SK-N-SH (cell line): ENCODE measurements around the gene CNOT11. TPM values are rescaled to one million over a fixed set of nuclear protein-coding genes. Genes with fewer than 3 reads are reported as not detected.

Experiments used
- CTCF ChIA-PET: fragments of 300-600, 350-600 bp; formaldehyde crosslinking; extraction: SDS; loops from one replicate; lab custom pipeline; 2021; lab: Yijun Ruan, JAX
- POLR2A ChIA-PET: fragments of 350-600 bp; sonication (Branson Sonifier 250); formaldehyde crosslinking; extraction: SDS; loops from one replicate; lab custom pipeline; 2020; ENCODE audit warnings: antibody characterized with exemption, inconsistent platforms; lab: Yijun Ruan, JAX
- DNase-seq: peaks from one replicate; pipeline ENCODE4 v3.0.0; 2012
- H2AFZ ChIP-seq: fragments of 200-600 bp; sonication (generic); 2 replicates; pipeline ENCODE4 v1.8.1; 2016; ENCODE audit warnings: antibody characterized with exemption, mild to moderate bottlenecking, low read depth
- H3F3A ChIP-seq: fragments of 200-600 bp; sonication (generic); replicated peaks from 2 replicates; pipeline ENCODE3; 2016; ENCODE audit warnings: antibody characterized with exemption, mild to moderate bottlenecking; ENCODE audit not compliant: insufficient read depth
- H3K27ac ChIP-seq, 2 experiments: fragments of 200-500 bp in 1 of 2; fragments of 200-600 bp in 1 of 2; sonication (Bioruptor generic) in 1 of 2; sonication (generic), shearing (Covaris generic) in 1 of 2; 2 replicates each; pipeline versions ENCODE4 v1.5.1 to v1.6.1; 2014 to 2016; ENCODE audit warnings: low read depth in 2 of 2, inconsistent platforms in 1 of 2, low read length in 1 of 2, mild to moderate bottlenecking in 1 of 2, mixed read lengths in 1 of 2
- H3K27me3 ChIP-seq: fragments of 200-600 bp; sonication (generic), shearing (Covaris generic); 2 replicates; pipeline ENCODE4 v1.6.1; 2016; ENCODE audit warnings: mixed run types; ENCODE audit not compliant: insufficient read depth
- H3K36me3 ChIP-seq, 2 experiments: fragments of 200-500 bp in 1 of 2; fragments of 200-600 bp in 1 of 2; sonication (Bioruptor generic) in 1 of 2; sonication (generic) in 1 of 2; replicated peaks in 1 of 2; 2 replicates each; pipeline versions ENCODE3 to v1.5.1; 2014 to 2016; ENCODE audit warnings: low read length in 1 of 2, mild to moderate bottlenecking in 1 of 2; ENCODE audit not compliant: insufficient read depth in 2 of 2, control insufficient read depth in 1 of 2
- H3K4me1 ChIP-seq, 2 experiments: fragments of 200-500 bp in 1 of 2; fragments of 200-600 bp in 1 of 2; sonication (Bioruptor generic) in 1 of 2; sonication (generic), shearing (Covaris generic) in 1 of 2; 2 replicates each; pipeline versions ENCODE4 v1.5.1 to v1.6.1; 2014 to 2016; ENCODE audit warnings: low read depth in 1 of 2, low read length in 1 of 2, mixed run types in 1 of 2; ENCODE audit not compliant: insufficient read depth in 2 of 2, control insufficient read depth in 1 of 2
- H3K4me2 ChIP-seq: fragments of 200-600 bp; sonication (generic), shearing (Covaris generic); 2 replicates; pipeline ENCODE4 v1.6.1; 2017; ENCODE audit warnings: mixed run types
- H3K4me3 ChIP-seq, 2 experiments: fragments of 200-500 bp in 1 of 2; fragments of 200-600 bp in 1 of 2; sonication (Bioruptor generic) in 1 of 2; sonication (generic), shearing (Covaris generic) in 1 of 2; 2 replicates each; pipeline versions ENCODE4 v1.5.1 to v1.8.1; 2014 to 2016; ENCODE audit warnings: low read depth in 2 of 2, inconsistent platforms in 1 of 2, low read length in 1 of 2, mild to moderate bottlenecking in 1 of 2, mixed read lengths in 1 of 2, moderate library complexity in 1 of 2
- H3K79me2 ChIP-seq: fragments of 200-600 bp; sonication (generic); 2 replicates; pipeline ENCODE4 v1.8.1; 2017; ENCODE audit warnings: mild to moderate bottlenecking; ENCODE audit not compliant: insufficient read depth
- H3K9ac ChIP-seq: fragments of 200-600 bp; sonication (generic); 2 replicates; pipeline ENCODE4 v1.6.1; 2017; ENCODE audit warnings: mixed run types
- H3K9me2 ChIP-seq: fragments of 200-600 bp; sonication (generic); 2 replicates; pipeline ENCODE4 v1.6.1; 2017; ENCODE audit warnings: mixed run types
- H3K9me3 ChIP-seq: fragments of 200-600 bp; sonication (generic); 2 replicates; pipeline ENCODE4 v1.6.1; 2017; ENCODE audit warnings: mixed run types, mild to moderate bottlenecking, moderate library complexity
- H4K20me1 ChIP-seq: fragments of 200-600 bp; sonication (generic); 2 replicates; pipeline ENCODE4 v1.6.1; 2017; ENCODE audit warnings: mild to moderate bottlenecking, mixed run types; ENCODE audit not compliant: insufficient read depth
- CTCF ChIP-seq: fragments of 200-600 bp; sonication (generic); IDR thresholded peaks from 2 replicates; pipeline ENCODE4 v1.6.1; 2017; ENCODE audit warnings: antibody characterized with exemption, mild to moderate bottlenecking, moderate library complexity
- ELF1 ChIP-seq: IDR thresholded peaks from 2 replicates; pipeline ENCODE4 v1.4.0; 2012
- FOSL2 ChIP-seq: IDR thresholded peaks from 2 replicates; pipeline ENCODE4 v1.4.0; 2012; ENCODE audit warnings: low read depth, mild to moderate bottlenecking, moderate library complexity, borderline replicate concordance
- GABPA ChIP-seq: IDR thresholded peaks from 2 replicates; pipeline ENCODE4 v1.4.0; 2012; ENCODE audit warnings: low read depth, mild to moderate bottlenecking
- GATA2 ChIP-seq: sonication (generic); formaldehyde crosslinking; IDR thresholded peaks from 2 replicates; pipeline ENCODE4 v1.5.0; 2020; ENCODE audit warnings: mild to moderate bottlenecking, missing genetic modification reagents
- MXI1 ChIP-seq: IDR thresholded peaks from 2 replicates; pipeline ENCODE4 v1.6.1; 2012; ENCODE audit warnings: mild to moderate bottlenecking, low read depth, low read length, improper control_type of control experiment
- NFIC ChIP-seq: IDR thresholded peaks from 2 replicates; pipeline ENCODE4 v1.4.0; 2012; ENCODE audit warnings: borderline replicate concordance
- REST ChIP-seq: IDR thresholded peaks from 2 replicates; pipeline ENCODE4 v1.6.1; 2012; ENCODE audit warnings: mild to moderate bottlenecking, low read depth, low read length, moderate library complexity
- RFX5 ChIP-seq: IDR thresholded peaks from 2 replicates; pipeline ENCODE4 v1.6.1; 2012; ENCODE audit warnings: mild to moderate bottlenecking, improper control_type of control experiment, low read length
- TAF1 ChIP-seq: IDR thresholded peaks from 2 replicates; pipeline ENCODE4 v1.6.1; 2012; ENCODE audit warnings: low read depth, mild to moderate bottlenecking, low read length, moderate library complexity, borderline replicate concordance
- TEAD4 ChIP-seq: IDR thresholded peaks from 2 replicates; pipeline ENCODE4 v1.4.0; 2012; ENCODE audit warnings: mild to moderate bottlenecking, borderline replicate concordance; ENCODE audit not compliant: insufficient read depth
- USF1 ChIP-seq: IDR thresholded peaks from 2 replicates; pipeline ENCODE4 v1.4.0; 2012; ENCODE audit warnings: low read depth, borderline replicate concordance
- USF2 ChIP-seq: fragments of 150-350 bp; IDR thresholded peaks from 2 replicates; pipeline ENCODE4 v1.6.1; 2017; ENCODE audit warnings: antibody characterized with exemption, low read length, low read depth, borderline replicate concordance
- WGBS: methylation state at CpG from one replicate; pipeline ENCODE4 v1.1.6; 2017; ENCODE audit warnings: low lambda C conversion rate; 5-methylcytosine and 5-hydroxymethylcytosine counted together
- polyA plus RNA-seq, 3 experiments: library from polyadenylated mRNA; depleted of rRNA; stranded (reverse); fragments of >200 nt; gene quantifications; 2 replicates each; pipeline ENCODE4 v1.2.3, GENCODE V29; 2012

Gene CNOT11
- polyA plus RNA-seq, 1 of the 3 experiments (the other 2 are of a cell fraction), result 38.4 TPM

- no peak for DNase-seq
- Histone ChIP-seq H3K79me2 (0 out of 2 replicates have a peak, but pooled peaks cover 3% of the 10 kb centered on the region), H3K4me3 (no peak overlapping the region), H3K9ac (no peak overlapping the region), H3K9me3 (no peaks in the 10 kb centered on the region), H3F3A (no peaks in the 10 kb centered on the region), H3K36me3 (peaks cover 53 to 67% of the 10 kb centered on the region in 2 experiments), H3K4me1 (no peaks in the 10 kb centered on the region), H3K9me2 (no peaks in the 10 kb centered on the region), H3K27me3 (no peaks in the 10 kb centered on the region), H2AFZ (no peak overlapping the region), H4K20me1 (no peaks in the 10 kb centered on the region), H3K27ac (no peak overlapping the region), H3K4me2 (no peak overlapping the region)
- CTCF ChIA-PET, result interaction anchor here (1.3 kb wide), 1 partner anchor 104 kb away, joined by 3 read pairs; the partner anchor contains the start of gene CREG2
- POLR2A ChIA-PET, result no interaction called here
- WGBS, result 95% methylated on average over 3 of the region's 3 CpGs
- TF ChIP-seq ELF1, result no peak
- TF ChIP-seq USF1, result no peak
- no peak for TF ChIP-seq TEAD4
- no peak for TF ChIP-seq GABPA
- no peak for TF ChIP-seq FOSL2
- TF ChIP-seq, all 33 proteins: peak for 0
Measured at GRCh38 chr2:101282980-101283379, 30.3 kb downstream of the CNOT11 start.

- 98% methylated on average over 6 of the region's 6 CpGs for WGBS
- Histone ChIP-seq H3K36me3 (peaks cover 43 to 52% of the 10 kb centered on the region in 2 experiments), H3K4me3 (no peak overlapping the region), H2AFZ (no peak overlapping the region), H4K20me1 (no peaks in the 10 kb centered on the region), H3K27ac (no peak overlapping the region), H3K79me2 (peaks cover 14% of the 10 kb centered on the region), H3F3A (no peaks in the 10 kb centered on the region), H3K27me3 (no peaks in the 10 kb centered on the region), H3K9me2 (no peaks in the 10 kb centered on the region), H3K9ac (no peak overlapping the region), H3K4me1 (no peaks in the 10 kb centered on the region), H3K4me2 (no peak overlapping the region), H3K9me3 (no peaks in the 10 kb centered on the region)
- CTCF ChIA-PET, result no interaction called here
- POLR2A ChIA-PET, result no interaction called here
- DNase-seq, result no peak
- TF ChIP-seq GABPA, result no peak
- no peak for TF ChIP-seq TEAD4
Measured at GRCh38 chr2:101286684-101287083, 34.0 kb downstream of the CNOT11 start.

DNA sequence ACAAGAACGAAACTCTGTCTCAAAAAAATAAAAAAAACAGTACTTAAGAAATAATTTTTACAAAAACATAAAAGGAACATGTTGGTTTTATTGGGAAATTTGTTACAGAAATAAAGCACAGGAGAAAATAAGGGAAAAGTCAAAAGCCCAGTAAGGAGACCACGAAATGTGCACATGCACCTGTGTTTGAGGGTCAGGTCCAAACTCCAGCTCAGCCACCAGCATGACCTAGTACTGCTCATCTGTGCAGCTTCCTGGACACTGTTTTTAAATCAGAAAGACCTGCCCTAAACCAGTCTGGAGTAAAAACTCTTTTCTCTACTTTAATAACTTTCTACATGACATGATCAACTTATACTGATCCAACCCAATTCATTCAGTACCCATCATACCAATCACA lies 34.6 kb downstream of the CNOT11 start:
- H2AFZ ChIP-seq, result no peak overlapping the region
- peaks cover 43 to 56% of the 10 kb centered on the region in 2 experiments for H3K36me3 ChIP-seq
- no peak overlapping the region for H3K4me3 ChIP-seq
- H3K4me2 ChIP-seq, result no peak overlapping the region
- WGBS, result 93% methylated on average over 2 of the region's 2 CpGs
- POLR2A ChIA-PET, result no interaction called here
- no peaks in the 10 kb centered on the region for H3K4me1 ChIP-seq
- no peaks in the 10 kb centered on the region for H4K20me1 ChIP-seq
- H3F3A ChIP-seq, result no peaks in the 10 kb centered on the region
- CTCF ChIA-PET, result no interaction called here
- H3K27me3 ChIP-seq, result no peaks in the 10 kb centered on the region
- H3K79me2 ChIP-seq, result peaks cover 18% of the 10 kb centered on the region
- H3K9ac ChIP-seq, result no peak overlapping the region
- no peaks in the 10 kb centered on the region for H3K9me3 ChIP-seq
- H3K9me2 ChIP-seq, result no peaks in the 10 kb centered on the region
- no peak overlapping the region for H3K27ac ChIP-seq
- no peak for DNase-seq
- TF ChIP-seq RFX5 (no peak), CTCF (no peak), USF2 (no peak), FOSL2 (no peak), USF1 (no peak), GATA2 (CRISPR knock-in tag) (no peak), REST (no peak), TAF1 (no peak), NFIC (no peak), MXI1 (no peak)
